ENCODE data around the gene TMBIM4.

The TMBIM4 gene

DNA sequence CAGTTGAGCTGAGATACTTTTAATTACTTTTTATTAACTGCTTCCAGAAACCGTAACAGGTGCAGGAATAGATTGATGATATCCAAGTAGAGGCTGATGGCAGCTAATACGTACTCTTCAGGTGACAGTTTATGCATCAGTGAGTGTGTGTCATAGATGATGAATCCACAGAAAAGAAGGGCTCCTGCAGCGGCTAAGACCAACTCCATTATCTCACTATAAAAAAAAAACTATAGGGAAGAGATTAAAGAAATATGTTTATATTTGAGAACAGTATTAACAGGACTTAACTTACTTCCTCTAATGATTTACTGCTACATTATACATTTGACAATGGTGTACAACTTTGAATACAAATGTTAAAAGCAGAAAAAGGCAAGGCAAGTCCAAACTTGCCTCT, 31.9 kb downstream of the TMBIM4 start:
- ATAC-seq, result no peak

DNA sequence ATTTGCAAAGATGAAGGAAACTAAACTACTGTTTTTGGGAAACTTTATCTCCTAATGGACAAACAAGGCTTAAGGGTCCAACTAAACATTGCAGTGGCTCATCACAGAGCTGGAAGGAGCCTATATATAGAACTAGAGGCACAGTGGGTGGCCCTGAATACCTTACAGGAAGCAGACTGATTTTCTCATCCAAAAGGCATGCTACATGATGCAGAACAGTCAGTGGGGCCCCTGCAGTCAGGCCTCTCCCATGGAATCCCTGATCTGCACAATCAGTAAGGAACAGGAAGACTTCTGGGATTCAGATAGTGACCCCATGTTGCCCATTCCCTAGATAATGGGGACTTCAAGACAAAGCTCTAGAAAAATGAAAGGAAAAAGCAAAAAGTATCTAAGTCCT, 37.4 kb downstream of the TMBIM4 start:
- ATAC-seq, result no peak

DNA sequence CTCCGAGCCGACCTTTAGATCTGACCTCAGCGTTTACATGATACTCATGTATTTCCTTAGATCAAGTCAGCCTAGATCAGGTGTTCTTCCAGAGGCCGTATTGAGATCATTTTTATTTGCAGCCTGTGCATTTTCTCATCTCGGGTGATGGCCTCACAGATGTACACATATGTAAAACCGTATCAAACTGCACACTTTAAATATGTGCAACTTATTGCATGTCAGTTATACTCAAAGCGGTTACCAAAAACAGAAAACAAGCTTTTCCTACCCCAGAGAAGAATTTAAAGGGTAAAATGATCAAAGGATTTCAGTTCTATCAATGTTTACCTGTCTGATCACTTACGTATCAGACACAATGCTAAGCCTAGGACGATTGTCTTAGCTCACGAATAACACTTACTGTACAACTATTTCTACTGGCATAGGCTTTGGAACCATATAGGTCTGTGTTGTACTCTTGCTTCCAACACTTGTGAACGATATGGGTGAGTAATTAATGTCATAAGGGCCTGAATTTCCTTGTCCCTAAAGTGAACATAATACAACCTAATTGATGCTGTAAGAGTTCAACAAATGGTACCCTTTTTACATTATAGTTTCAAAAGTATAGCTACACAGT, 38.6 kb downstream of the TMBIM4 start:
- ATAC-seq, result peak; percentile 55 to 57

DNA sequence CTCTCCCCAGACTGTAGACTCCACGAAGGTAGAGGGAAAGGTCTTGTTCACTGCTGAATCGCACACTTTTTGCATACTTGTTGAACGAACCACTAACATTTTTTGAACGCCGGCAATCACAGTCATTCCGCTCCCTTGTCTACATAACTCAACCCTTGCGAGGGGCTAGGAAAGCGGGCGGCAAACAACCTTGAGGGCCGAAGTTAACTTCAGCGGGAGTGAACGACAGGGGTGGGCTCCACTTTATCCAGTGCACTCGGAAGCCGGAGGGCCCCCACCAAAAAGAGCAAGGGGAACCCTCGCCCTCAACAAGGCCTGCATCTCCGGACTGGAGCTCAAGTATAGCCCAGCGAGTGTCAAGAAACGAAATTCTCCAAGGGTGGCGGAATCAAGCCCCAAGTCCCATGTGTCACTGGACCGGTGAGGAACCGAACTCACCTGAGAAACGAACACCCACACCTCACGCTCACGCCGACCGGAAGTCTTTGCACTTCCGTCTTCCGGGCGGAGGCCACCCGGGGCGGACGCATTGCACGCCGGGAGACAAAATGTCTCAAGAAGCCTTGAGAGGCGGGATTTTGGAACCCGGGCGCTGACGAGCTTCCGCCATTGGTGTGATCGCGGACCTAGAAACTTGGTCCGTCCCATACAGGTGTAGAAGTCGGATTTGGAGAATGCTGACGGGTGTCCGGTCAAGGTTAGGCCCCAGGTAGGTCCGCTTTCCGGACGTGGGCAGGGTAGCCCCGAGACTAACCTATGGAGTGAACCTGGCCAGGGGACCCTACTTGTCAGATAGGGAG, 39.3 kb downstream of the TMBIM4 start, which contains the start of gene LLPH:
TSS of gene LLPH (minus strand) at position 484 of the 800 bp plus-strand sequence. CDS start 1,644 bp downstream, outside the sequence.
- peak; percentile 97 to 98 for ATAC-seq

DNA sequence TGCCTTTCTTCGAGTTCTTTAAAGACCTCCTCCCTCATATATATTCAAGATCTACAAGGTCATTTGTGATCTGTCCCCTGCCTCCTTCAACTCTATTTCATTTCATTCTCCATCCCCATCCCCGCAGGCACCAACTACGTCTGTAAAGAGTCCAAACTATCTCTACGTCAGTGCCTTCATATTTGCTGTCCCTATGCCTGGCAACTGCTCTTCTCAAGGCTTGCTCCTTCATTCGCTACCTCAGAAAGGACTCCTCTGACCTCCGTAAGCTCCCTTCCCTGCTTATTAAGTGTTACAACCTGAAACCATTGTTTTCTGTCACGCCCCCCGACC, 39.9 kb downstream of the TMBIM4 start:
- ATAC-seq, result no peak

DNA sequence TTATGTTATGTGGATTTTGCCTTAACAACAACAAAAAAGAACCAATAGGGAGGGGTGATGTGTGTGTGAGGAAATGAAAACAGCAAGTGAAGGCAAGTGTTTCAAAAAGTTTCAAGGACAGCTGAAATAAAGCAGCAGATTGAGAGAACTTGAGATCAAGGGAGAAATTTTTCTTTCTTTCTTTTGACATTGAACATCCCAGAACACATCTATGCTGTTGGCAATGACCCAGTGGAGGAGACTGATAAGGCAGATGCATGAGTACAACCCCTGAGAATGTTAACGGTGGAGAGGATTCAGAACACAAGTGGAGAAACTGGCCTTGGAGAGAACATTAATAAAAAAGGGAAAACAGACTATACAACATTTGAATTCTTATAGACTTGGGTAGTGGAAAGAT, 42.1 kb downstream of the TMBIM4 start:
- no peak for ATAC-seq

DNA sequence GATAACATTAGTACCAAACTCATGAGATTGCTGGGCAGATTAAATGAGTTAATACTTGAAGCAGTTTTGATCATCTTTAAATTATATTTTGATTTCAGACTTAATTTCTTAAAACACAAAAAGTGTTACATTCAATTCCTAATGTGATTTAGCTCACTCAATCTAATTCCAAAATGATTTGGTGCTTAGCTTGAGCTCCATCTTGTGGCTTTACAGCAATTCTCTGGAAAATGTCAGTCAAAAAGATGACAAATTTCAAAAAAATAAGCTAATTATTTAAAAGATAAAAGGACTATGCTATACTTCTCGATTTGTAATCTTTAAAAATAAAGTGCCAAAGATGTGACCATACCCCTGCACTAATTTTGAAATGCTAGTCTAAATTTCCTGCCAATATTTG, 49.3 kb downstream of the TMBIM4 start:
- no peak for ATAC-seq

DNA sequence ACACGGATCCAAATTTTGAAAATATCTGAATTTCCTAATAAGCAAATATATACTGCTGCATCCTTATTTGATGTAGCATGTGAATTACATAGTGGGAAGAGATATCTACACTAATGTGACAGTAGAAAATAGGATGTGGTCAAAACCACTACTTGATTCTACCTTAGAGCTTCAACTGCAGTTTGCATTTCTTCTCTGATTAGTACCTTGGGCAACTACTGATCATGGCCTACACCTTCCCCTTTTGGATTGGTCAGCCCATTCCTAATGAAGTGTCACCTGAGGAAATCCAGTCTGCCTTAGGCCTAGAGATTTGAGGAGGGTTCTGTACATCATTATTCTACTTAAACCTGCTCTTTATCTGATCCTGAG, 49.9 kb downstream of the TMBIM4 start:
- peak in 1 of 2 donors; percentile 32 for ATAC-seq

DNA sequence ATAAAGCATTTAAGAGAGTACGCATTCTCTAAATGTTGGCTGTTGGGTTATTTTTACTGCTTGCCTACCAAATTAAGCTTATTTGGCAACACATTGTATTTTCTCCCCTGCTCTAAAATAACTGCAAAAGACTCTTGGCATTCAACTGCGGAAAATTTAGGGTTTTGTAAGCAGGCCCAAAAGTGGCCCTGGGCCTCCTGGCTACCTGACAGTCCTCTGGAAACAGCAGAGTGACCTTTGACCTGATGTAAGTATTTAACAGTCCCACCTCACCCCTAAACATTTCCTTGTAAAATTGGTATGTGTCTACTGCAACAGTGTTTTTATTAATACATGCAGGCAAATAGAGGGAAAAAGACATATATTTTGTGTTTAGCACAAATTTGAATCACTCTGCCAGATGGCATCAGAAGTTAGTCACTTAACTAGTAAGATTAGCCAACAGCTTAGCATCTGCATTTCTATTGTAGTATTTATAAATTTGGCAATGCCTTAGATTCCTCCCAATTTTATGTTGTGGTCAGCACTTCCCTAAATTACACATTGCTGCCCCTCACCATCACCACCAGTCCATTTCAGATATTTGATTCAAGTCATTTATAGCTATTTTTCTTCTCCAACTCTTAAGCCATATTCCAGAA, 50.4 kb downstream of the TMBIM4 start:
- no peak for ATAC-seq

DNA sequence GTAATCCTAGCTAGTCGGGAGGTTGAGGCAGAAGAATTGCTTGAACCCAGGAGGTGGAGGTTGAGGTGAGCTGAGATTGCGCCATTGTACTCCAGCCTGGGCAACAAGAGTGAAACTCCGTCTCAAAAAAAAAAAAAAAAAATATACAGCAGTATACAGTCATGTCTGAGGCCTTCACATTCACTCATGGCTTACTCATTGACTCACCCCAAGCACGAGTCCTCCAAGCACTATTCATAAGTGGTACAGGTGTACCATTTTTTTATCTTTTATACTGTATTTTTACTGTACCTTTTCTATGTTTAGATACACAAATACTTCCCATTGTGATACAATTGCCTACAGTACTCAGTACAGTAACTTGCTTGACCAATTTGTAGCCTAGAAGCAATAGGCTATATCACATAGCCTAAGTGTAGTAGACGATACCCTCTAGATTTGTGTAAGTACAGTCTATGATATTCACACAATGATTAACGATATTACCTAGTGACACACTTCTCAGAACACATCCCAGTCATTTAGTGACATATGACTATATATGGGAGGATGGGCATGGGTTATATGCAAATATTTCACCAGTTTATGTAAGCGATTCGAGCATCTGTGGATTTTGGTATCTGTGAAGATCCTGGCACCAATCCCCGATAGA, 51.4 kb downstream of the TMBIM4 start:
- ATAC-seq, result peak; percentile 68 to 78

DNA sequence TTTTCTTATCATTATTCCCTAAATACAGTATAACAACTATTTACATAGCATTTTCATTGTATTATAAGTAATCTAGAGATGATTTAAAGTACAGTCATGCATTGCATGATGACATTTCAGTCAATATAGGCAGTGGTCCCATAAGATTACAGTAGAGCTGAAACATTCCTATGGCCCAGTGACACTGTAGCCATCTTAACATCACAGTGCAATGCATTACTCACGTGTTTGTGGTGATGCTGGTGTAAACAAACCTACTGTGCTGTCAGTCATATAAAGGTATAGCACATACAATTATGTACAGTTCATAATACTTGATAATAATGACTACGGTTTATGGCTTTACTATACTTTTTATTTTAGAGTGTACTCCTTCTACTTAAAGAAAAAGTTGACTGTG, 52.6 kb downstream of the TMBIM4 start:
- no peak for ATAC-seq

DNA sequence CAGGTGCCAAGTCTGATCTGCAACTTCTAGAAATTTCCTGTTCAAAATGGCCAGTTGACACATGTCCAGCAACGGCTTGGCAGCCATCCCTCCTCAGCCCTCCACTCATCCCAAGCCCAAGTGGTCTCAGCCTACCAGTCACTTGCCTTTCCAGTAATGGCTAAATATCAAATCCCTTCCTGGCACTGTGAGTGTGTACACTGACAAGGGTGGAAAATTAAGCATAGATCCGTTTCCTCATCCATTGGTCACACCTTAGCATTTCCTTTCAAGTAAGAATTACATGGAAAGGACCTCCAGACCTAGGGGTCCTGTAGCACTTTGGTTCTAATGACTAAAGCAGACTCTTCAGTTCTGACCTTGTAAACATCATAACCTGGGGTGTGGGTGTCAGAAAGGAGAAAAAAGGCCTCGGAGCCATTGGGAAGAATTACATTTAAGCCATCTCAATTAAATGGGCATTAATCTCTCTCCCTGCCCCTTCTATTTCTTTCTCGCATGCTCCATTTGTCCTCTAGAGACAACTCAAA, 54.7 kb downstream of the TMBIM4 start:
- no peak for ATAC-seq

DNA sequence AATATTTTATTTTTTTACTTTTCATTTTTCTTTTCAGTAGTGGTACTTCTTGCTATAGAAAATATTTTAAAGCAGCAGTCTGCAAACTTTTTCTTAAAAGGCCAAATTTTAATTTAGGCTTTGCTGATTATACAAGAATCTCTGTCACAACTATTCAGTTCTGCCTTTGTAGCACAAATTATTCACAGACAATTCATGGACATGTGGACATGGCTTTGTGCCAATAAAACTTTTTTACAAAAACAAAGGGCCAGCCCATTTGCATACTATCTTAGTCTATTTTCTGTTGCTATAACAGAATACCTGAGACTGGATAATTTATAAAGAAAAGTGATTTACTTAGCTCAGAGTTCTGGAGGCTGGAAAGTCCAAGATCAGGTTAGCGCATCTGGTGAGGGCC, 56.3 kb downstream of the TMBIM4 start:
- no peak for ATAC-seq

DNA sequence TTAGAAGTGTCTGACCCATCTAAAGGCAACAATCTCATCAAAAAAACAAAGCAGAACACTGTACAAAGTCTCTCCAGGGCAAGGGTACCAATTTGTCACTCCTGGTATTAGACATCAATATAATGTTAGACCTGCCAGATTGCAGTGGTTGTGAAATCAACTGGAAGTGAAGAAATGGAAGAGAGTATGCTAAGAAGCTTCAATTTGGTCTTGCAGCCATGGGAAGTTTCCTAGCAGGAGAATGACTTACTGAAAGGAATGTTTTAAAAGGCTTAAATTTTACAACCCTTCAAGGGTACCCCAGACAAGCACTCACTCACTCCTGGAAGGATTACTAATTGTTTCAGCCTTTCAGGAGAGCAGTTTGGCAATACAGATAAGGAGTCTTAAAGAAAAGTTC, 58.2 kb downstream of the TMBIM4 start:
- ATAC-seq, result no peak

DNA sequence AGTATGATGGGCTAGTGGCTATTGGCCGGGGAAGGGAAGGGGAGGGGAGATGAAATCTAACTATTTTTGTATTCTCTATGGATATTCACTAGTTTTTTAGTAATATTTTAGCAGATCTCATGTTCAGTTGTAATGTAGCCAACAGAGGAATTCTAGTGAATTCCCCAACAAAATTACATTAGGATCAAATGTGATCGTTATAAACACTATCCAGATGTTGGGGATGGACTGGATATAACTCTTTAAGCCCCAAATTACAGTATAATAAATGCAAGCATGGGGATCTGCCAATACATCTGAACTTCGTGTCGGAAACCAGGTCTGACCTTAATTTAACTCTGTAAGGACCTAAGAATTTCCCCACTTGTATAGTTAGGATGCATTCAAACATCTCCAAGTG, 60.7 kb downstream of the TMBIM4 start:
- ATAC-seq, result no peak

DNA sequence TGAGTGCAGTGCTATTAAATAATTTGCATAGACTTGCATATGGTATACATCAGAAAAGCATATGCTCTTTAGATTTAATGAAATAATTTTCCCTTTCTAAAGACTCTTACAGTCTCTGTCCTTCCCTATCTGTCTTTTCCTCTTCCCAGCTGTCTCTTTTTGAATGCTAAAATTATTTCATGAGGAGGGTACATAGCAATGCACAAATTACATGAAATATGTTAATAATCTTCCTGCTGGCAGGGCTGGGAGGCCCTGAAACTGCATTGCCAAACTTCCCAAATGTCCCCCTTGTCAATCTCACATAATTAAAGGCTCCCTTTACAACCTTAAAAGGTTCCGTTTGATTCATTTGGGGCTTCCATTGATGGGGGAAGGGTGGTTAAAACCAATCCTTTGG, 61.4 kb downstream of the TMBIM4 start:
- no peak for ATAC-seq

DNA sequence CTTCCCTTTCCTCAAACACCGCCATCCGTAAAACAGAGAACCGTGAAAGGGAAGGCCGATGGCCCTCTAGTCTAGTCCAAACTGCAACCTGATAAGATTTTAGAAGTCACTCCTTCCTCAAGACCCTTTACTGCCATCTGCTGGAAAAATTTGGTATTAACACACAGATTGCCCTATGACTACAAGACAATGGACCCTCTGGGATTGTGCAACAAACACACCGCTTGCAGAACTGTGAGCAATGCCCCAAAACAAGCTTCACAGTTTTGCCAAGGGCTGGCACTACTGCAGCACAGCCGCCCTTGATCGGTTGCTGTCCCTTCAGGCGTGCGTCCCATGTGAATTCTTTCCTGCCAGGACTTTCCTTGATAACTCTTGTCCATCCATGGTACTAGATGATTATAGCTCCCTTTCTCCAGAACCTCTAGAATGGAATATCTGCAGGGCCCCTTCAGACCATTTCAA, 62.3 kb downstream of the TMBIM4 start:
- ATAC-seq, result peak; percentile 67 to 72

DNA sequence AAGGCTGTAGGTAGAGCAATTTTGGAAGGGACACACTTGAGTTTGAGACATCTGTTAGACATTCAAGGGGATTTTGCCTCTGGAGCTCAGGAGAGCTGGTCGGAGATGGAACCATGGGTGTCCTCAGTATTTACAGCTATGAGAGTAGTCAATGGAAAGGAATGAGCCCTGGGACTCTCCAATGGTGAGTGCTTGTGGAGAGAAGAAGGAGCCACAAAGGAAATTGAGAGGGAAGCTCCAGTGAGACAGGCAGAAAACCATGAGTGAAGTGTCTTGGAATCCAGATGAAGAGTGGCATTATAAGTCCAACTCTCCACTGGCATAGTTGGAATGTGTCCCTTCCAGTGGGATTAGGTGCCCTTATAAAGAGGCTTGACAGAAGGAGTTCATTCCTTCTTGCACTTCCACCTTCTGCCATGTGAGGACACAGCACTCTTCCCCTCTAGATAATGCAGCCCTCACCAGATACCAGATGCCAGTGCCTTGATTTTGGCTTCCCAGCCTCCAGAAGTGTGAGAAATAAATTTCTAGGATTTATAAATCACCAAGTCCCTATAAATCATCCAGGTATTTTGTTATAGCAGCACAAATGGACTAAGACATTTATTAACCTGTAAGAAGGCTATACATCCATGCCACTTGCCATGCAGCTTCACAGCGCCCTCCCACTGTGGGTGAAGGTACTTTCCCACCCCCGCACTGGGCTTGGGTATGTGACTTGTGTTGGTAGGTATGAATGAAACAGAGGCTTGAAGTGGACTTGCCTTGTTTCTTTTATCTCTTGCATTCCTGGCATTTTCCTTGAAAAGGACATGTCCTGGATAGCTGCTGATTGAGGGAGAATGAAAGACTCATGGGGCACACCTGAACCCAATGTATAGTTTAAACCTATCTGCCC, 66.5 kb downstream of the TMBIM4 start:
- ATAC-seq, result no peak

DNA sequence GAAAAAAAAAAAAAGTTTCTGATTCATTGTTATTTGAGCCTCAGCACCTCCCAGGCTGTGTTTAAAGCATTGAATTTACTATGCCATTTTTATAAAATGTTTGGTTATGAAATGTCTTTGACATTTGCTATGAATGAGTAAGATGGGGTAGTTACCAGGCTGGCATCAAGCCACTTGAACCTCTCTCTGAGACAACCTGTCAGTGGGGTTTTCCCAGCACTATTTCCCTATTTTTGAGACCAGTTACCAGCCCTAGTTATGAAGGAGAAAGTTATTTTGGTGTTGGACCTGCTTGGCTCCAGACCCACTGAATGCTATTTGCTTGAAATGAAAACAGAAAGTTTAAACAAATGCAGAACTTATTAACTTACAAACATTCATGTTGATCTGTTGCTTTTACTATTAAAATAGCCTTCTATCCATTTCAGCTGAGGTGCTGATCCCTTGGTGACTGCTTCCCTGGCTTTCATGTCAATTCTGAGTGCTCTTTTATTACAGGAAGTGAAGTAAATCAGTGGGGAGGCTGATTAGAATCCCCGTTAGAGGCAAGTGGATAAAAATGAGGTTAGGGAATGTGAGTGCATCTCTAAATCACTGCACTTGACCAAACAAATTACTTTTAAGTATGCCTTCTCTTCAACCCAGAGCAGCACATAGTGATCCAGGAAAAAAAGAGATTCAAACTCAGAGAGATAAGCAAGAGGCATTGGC, 77.1 kb downstream of the TMBIM4 start:
- peak; percentile 25 to 43 for ATAC-seq

DNA sequence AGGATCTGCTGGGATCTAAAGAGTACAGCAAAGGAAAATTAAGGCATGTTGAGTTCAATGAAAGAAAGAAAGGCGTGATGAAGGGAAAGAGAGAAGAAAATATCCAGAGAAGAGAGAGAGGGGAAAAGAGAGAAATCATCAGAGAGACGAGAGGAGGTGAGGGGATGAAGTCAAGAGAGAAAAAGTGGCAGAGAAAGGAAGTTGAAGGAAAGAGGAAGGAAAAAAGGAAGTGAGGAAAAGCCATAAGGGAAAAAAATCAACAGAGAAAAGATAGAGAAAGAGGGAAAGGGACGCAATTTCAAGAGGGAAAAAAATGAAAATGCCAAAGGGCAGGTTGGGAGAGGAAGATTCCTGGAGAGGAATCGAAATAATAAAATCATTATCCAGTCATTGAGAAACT, 79.6 kb downstream of the TMBIM4 start:
- no peak for ATAC-seq

DNA sequence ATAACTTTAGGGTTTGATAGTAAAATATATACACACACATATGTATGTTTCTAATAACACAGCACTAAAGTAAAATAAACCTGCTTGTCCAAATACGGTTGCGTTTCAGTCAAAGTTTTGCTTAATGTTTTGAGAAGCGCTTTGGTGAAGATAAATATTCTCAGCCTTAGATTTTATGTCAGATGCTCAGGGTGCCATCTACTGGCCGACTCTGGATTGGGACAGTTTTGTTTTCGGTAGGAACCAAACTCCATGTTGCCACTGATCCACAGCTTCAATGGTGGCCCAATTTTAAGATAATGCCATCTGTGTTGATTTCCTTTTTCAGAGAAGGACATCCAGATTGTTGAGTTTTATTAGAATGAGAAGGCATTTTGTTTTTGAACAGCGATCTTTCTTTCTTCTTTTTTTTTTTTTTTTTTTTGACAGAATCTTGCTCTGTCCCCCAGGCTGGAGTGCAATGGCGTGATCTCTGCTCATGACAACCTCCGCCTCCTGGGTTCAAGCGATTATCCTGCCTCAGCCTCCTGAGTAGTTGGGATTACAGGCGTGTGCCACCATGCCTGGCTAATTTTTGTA, 82.3 kb downstream of the TMBIM4 start:
- peak in 1 of 2 donors; percentile 33 for ATAC-seq
